Stimulated activated CD8-positive, alpha-beta memory T cell treated with anti-CD3 and anti-CD28 coated beads, Interleukin-12 subunit alpha, Interleukin-12 subunit beta, amount 100 ng/mL, for 1 hour (primary cell): ENCODE measurements around the gene ZBTB39.
"Not testable (repeated sequence)": the region's sequence is repeated elsewhere in the genome, so short reads cannot be mapped to it uniquely, and the experiment has no call there.

ENCODE experiments used
- DNase-seq: peaks from one replicate; pipeline ENCODE4 v3.0.0-alpha.2; 2020; ENCODE audit warnings: low read depth

The ZBTB39 gene

DNA sequence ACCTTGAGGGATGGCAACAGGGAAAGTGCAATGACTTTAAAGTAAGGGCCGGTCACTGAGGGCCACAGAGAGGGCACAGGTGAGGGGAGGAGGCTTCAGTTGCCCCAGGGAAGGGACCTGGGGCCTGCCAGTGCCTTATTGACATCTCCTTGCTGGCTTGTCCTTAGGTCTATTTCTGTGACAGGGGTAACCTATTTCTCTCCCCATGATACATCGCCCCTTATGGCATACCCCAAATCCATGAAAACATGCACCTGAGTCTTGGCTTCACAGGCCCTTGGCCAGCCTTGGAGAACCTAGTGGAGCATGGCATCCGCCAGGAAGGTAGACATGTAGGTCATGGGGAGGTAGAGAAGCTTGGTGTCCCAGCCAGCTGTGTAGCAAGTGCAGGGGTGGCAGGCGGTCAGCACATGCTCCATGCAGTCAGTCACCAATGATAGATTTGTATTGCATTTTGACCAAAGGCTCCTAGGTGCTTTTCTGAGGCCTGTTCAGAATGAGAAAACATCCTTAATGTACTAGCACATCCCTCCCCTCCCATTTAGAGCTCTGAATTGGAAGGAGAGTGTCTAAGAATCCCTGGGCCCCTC, 25.3 kb downstream of the ZBTB39 start:
- no peak for DNase-seq

GRCh38 chr12:56980268-56980667, 26.1 kb downstream of the ZBTB39 start:
- DNase-seq, result no peak

DNA sequence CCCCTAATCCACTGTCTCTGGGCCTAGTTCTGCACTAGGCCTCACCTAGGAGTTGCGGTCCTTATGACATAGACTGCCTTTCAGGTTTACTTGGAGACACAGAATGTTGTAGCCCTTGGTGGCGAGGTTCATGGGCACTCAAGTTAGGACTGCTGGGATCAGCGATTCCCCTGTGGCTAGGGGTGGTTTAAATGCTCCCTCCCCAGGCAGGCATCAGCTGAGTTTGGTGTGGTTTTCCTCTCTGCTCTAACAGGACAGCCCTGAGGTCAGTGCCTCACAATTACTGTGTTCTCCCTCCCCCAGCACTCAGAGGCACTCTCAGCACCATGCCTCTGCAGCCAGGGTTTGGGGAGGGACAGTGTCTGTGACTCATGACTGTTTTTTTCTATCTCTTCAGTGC, 26.7 kb downstream of the ZBTB39 start:
- DNase-seq, result no peak

GRCh38 chr12:56978397-56979138, 27.8 kb downstream of the ZBTB39 start:
- no peak for DNase-seq

DNA sequence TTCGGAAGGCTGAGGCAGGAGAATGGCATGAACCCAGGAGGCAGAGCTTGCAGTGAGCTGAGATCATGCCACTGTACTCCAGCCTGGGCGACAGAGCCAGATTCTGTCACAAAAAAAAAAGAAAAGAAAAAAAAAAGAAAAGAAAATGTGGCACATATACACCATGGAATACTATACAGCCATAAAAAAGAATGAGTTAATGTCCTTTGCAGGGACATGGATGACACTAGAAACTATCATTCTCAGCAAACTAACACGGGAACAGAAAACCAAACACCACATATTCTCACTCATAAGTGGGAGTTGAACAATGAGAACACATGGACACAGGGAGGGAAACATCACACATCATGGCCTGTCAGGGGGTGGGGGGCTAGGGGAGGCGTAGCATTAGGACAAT, 29.0 kb downstream of the ZBTB39 start:
- DNase-seq, result not testable (repeated sequence)

- not testable (repeated sequence) for DNase-seq
These were observed 32.1 kb downstream of the ZBTB39 start for GRCh38 chr12:56974224-56974623.

DNA sequence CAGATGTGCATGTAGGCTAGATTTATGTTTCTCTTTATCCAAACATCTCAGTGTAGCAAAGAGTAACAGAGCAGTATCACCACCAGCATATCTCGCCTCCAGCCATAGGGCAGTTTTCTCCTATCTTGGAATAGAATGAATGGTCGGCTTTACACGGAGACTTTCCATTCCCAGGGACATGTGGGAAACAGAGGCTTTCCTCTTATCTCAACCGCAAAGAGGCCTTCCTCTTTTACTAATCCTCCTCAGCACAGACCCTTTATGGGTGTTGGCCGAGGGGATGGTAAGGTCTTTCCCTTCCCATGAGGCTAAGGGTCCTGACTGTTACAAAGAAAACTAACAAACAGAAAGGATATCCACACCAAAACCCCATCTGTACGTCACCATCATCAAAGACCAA, 37.4 kb downstream of the ZBTB39 start:
- not testable (repeated sequence) for DNase-seq

- DNase-seq, result not testable (repeated sequence)
These were observed 40.2 kb downstream of the ZBTB39 start for GRCh38 chr12:56965997-56966642.

DNA sequence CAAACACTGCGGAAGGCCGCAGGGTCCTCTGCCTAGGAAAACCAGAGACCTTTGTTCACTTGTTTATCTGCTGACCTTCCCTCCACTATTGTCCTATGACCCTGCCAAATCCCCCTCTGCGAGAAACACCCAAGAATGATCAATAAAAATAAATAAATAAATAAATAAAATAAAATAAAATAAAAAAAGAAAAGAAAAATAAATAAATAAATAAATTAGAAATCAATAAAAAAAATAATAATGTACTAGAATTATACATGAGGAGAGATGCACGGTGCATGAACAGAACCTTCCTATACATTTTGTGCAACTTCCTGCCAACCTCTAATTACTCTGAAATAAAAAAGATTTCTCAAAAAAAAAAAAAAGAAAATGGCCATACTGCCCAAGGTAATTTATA, 41.2 kb downstream of the ZBTB39 start:
- DNase-seq, result not testable (repeated sequence)

- DNase-seq, result not testable (repeated sequence)
These were observed 42.8 kb downstream of the ZBTB39 start for GRCh38 chr12:56963557-56963956.

- DNase-seq, result not testable (repeated sequence)
These were observed 44.1 kb downstream of the ZBTB39 start for GRCh38 chr12:56962247-56962646.

- DNase-seq, result no peak
These were observed 47.9 kb downstream of the ZBTB39 start for GRCh38 chr12:56958422-56958821.

DNA sequence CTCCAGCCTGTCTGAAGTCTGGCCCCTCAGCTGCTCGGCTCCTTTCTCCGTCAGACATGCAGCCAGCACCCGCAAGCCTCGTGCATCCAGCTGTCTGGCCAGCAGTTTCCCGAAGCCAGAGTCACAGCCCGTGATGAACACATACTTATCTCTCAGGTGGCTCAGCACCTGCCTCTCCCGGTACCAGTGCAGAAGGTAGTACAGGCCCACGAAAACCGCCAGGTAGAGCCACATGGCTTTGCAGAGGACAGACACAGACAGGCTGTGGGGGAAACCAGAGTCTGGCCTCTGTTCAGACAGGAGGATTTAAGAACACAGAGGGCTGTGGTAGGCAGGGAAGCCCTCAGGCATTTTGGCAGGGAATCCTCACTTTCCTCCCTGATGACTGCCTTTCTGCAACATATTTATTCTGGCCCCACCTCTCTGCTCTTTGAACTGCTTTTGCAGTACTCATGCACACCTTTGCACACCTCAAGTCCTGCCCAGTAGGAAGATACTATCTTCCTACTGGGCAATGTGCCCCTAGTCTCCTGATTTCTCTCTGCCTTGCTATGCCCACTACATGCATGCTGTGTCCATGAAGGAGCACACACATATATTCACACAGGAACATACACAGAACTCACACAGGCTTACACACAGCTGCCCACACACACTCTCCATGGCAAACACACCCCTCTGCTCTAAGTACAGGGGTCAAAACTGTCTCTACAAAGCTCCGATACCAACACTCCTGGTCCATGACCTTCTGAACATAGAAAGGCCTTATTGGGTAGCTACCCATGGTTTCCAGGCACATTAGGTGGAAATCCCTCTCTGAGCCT, 48.9 kb downstream of the ZBTB39 start, which contains the start of gene RDH16:
RDH16 (minus strand) TSS at position 380 of the 824 bp plus-strand sequence; CDS start at position 234, 146 bp downstream.
- DNase-seq, result no peak

- DNase-seq, result no peak
These were observed 50.6 kb downstream of the ZBTB39 start for GRCh38 chr12:56955631-56956256.

- DNase-seq, result no peak
These were observed 51.4 kb downstream of the ZBTB39 start for GRCh38 chr12:56954958-56955355.

DNA sequence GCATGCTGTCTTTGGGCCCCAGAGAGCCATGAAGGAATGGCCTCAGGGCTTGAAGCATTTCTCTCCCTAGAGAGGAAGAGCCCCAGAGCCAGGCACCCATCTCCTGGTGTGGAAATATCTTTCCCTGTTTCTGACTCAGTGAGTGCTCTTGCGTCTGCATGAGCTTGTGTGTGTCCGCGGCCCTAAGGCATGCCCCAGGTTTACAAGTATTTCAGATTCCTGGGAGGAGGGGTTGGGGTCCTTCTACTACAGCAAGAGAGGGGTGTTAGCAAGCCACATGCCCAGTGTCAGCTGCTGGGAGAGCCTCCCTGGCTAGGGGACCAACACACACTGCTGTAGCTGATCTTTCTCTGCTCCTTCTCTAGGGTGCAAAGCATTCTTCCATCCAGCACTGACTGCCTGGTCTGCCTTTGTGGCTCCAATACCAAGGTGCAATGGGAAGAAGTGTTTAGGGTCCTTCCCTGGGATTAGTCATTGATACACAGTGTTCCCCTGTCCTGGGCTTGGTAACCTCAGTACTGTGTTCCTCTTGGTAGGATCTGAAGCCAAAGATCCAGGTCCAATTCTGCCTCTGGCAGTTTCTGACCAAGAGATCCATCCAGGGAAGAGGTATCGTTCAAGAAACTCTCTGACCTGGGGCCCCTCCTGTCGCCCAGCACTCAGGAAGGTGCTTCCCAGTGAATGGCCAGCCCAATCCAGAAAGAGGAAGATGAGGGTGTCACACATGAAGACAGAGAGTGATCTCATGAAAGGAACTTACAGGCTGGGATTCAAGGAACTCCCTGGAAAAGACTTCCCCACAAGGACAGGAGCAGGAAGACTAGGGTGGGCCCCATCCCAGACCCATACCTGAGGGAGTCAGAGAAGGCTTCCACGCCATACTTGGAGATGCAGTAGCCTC, 52.0 kb downstream of the ZBTB39 start:
- no peak for DNase-seq

- no peak for DNase-seq
These were observed 53.0 kb downstream of the ZBTB39 start for GRCh38 chr12:56953314-56953713.

- no peak for DNase-seq
These were observed 54.6 kb downstream of the ZBTB39 start for GRCh38 chr12:56951582-56952339.

DNA sequence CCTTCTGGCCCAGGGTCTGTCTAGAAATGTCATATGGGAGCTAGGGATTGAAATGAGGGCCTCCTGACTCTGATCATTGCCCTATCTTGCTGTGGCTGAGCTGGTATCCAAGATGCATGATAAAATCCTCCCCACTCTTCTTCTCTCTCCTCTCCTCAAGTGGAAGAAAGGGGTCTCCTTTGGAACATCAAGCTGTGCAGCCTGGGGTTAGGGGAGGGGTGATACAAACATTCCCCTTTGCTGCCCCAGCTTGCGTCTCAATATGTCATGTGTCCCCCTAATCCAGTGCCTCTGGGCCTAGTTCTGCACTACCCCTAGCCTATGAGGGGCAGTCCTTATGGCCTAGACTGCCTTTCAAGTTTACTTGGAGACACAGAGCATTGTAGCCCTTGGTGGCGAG, 57.5 kb downstream of the ZBTB39 start:
- no peak for DNase-seq
